Astrocyte of the spinal cord (primary cell): ENCODE results near the gene TSHZ3.

Experiments
- DNase-seq: peaks from one replicate; pipeline ENCODE4 v3.0.0; 2011; ENCODE audit warnings: low read depth, low spot score
- H3K4me3 ChIP-seq: 2 replicates; pipeline ENCODE4 v1.5.1; 2011; ENCODE audit warnings: low read depth, mild to moderate bottlenecking, low read length, moderate library complexity
- in situ Hi-C: cut with HindIII; loops from 2 replicates; pipeline ENCODE4 v1.10.0; 2017; ENCODE audit warnings: low sequenced_read_pairs
- TF ChIP-seq, protein P1 (sequence below): IDR thresholded peaks from 2 replicates; pipeline ENCODE4 v1.5.1; 2012; ENCODE audit warnings: low read depth, mild to moderate bottlenecking, low read length, inconsistent platforms

TSHZ3 gene

DNA sequence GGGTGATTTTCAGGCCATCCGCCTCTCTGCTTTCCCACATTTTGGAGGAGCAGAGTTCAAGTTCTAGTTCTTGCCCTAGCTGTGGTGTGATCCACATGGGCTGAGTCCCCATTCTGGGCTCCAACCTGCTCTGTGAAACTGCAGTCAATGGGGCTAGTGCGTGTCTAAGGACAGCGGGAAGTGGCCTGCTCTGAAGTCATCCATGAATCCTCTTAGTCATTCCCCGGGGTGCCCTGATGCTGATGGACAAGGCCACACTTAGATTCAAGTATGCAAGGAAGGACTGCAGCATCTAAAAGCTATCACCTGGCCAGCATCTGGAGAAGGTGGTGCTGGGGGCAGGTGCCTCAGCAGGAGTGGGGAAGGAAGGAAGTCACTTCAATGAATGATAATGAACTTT is 94.6 kb downstream of the TSHZ3 start:
- in situ Hi-C loops, result no loop called here
- no peak overlapping the region for H3K4me3 ChIP-seq
- TF ChIP-seq, protein P1, sequence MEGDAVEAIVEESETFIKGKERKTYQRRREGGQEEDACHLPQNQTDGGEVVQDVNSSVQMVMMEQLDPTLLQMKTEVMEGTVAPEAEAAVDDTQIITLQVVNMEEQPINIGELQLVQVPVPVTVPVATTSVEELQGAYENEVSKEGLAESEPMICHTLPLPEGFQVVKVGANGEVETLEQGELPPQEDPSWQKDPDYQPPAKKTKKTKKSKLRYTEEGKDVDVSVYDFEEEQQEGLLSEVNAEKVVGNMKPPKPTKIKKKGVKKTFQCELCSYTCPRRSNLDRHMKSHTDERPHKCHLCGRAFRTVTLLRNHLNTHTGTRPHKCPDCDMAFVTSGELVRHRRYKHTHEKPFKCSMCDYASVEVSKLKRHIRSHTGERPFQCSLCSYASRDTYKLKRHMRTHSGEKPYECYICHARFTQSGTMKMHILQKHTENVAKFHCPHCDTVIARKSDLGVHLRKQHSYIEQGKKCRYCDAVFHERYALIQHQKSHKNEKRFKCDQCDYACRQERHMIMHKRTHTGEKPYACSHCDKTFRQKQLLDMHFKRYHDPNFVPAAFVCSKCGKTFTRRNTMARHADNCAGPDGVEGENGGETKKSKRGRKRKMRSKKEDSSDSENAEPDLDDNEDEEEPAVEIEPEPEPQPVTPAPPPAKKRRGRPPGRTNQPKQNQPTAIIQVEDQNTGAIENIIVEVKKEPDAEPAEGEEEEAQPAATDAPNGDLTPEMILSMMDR, result no peak
- DNase-seq, result no peak

DNA sequence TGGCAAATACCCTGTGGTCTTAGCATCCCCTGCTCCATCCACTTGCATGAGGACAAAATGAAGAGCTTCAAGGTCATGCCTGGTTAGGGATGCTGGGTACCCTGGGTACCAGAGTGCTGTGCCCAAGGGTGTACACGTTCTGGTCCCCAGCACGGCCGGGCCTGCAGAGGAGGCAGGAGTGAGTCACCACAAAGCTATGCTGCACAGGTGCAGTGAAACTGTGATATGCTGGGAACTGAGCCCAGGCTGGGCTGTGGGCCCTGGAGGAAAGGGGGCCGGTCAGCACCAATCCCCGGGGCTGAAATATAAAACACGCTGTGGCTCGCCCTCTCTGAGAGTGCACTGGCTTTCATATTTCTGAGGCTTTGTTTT is 95.1 kb downstream of the TSHZ3 start:
- TF ChIP-seq, protein P1, result no peak

DNA sequence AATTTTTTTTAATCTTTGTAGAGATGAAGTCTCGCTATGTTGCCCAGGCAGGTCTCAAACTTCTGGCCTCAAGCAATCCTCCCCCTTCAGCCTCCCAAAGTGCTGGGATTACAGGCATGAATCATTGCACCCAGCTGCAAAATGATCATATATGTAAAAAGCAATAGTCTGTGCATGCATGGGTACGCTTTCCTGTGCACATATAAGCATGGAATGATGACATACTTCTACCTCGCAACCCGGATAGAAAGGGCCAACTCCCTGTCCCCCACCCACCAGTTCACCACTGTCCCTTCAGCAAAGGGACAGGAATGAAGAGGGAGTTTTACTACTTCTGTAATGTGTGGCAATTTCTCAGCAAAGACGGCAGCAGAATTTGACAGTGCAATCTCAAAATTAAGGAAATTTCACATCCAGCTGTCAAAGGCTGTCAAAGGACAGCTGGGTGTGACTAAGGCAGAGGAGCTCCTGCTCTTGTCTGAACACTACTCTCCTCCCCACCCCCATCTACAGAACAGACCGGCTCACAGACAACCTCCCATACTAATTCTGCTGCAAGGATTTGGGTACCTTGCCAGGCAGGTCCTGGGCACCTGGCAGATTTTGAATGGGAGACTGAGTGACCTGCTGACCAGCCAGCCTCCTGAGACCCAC is 95.6 kb downstream of the TSHZ3 start:
- H3K4me3 ChIP-seq, result no peak overlapping the region
- in situ Hi-C loops, result no loop called here
- DNase-seq, result no peak
- TF ChIP-seq, protein P1, result no peak

More for the DNA sequence above, 95.1 kb downstream of the TSHZ3 start:
- in situ Hi-C loops, result no loop called here
- H3K4me3 ChIP-seq, result no peak overlapping the region
- DNase-seq, result peak; percentile 45

DNA sequence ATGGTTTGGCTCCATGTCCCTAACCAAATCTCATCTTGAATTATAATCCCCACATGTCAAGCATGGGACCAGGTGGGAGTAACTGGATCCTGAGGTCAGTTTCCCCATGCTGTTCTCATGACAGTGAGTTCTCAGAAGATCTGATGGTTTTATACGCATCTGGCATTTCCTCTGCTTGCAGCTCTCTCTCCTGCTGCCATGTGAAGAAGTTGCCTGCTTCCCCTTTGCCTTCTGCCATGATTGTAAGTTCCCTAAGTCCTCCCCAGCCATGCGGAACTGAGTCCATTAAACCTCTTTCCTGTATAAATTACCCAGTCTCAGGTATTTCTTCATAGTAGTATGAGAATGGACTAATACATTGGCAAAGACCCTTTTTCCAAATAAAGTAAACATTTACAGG is 96.8 kb downstream of the TSHZ3 start:
- TF ChIP-seq, protein P1, result no peak
- H3K4me3 ChIP-seq, result no peak overlapping the region
- in situ Hi-C loops, result no loop called here
- DNase-seq, result no peak

DNA sequence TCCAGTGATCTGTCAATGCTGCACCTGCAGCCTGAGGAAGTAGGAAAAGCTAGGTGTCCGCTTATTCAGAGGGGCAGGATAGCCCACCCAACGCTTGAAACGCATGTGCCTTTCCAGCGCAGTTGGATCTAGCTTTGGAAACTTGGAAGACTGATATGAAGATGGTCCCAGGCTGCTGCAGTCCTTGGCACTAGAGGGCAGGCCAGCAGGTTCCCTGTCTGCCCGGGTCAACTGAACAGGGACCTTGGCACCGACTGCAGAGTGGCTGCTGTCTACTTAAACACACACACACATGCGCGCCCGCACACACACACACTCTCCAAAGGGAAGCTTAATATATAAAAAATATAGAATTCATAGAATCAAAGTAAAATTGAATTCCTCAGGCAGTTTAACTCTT is 100.0 kb downstream of the TSHZ3 start:
- in situ Hi-C loops, result no loop called here
- no peak for DNase-seq
- H3K4me3 ChIP-seq, result no peak overlapping the region
- TF ChIP-seq, protein P1, result peak; percentile 11

DNA sequence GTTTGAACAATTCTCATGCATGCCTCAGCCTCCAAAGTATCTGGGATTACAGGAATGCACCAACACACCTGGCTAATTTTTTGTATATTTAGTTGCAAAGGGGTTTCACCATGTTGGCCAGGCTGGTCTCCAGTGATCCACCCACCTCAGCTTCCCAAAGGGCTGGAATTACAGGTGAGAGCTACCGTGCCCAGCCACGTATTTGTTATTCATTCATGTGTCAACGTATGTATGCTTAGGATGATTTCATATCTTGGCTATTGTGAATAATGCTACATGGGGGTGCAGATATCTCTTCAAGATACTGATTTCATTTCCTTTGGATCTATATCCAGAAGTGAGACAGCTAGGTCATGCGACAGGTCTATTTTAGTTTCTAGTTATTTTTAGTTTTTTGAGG is 113.4 kb downstream of the TSHZ3 start:
- TF ChIP-seq, protein P1, result no peak
- in situ Hi-C loops, result no loop called here
- H3K4me3 ChIP-seq, result no peak overlapping the region
- no peak for DNase-seq

DNA sequence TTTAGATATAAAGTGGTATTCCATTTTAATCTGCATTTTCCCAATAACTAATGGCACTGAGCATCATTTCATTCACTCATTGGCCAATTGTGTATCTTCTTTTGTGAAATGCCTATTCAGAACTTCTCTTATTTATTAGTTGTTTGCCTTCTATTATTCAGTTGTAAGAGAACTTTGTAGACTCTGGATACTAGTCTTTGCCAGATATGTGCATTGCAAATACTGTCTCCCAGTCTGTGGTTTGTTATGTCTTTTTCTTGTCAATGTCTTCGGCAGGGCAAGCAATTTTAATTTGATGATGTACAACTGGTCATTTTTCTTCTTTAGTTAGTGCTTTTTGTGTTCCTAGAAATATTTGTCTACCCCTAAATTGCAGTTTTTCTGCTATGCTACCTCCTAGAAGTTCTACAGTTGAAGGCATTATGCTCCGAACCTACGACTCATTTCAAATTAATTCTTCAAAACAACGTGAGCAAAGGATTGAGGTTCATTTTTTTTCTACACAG is 115.9 kb downstream of the TSHZ3 start:
- TF ChIP-seq, protein P1, result no peak
- DNase-seq, result no peak
- no peak overlapping the region for H3K4me3 ChIP-seq
- in situ Hi-C loops, result no loop called here
